Natural killer cell treated with Interleukin-12 subunit alpha and Interleukin-12 subunit beta and Interleukin-15 and Interleukin-18, amount 100 ng/mL, for 72 hours (primary cell): ENCODE data around the gene PRDM16. TPM values are rescaled to one million over a fixed set of nuclear protein-coding genes. Genes with fewer than 3 reads are reported as not detected.

ENCODE experiments used
- ATAC-seq, 2 donors: fragments of 150-1000 bp; cut with Tn5 transposase in 1 of 2; sonication (Bioruptor Pico), chemical (Tn5 transposase) in 1 of 2; 2 replicates each; pipeline ENCODE4 v1.10.0; 2021
- DNase-seq: peaks from one replicate; pipeline ENCODE4 v3.0.0; 2022; ENCODE audit warnings: low spot score
- H3K27ac Mint-ChIP-seq, 2 donors: 1 replicate in 1 of 2; 2 replicates in 1 of 2; pipeline ENCODE4 v1.8.0; 2022; ENCODE audit warnings: mixed read lengths in 2 of 2, mild to moderate bottlenecking in 1 of 2, moderate library complexity in 1 of 2
- H3K27me3 Mint-ChIP-seq, 2 donors: 1 replicate in 1 of 2; 2 replicates in 1 of 2; pipeline ENCODE4 v1.8.0; 2022; ENCODE audit warnings: mixed read lengths in 2 of 2
- H3K36me3 Mint-ChIP-seq: one replicate; pipeline ENCODE4 v1.8.0; 2022; ENCODE audit warnings: mixed read lengths
- H3K4me1 Mint-ChIP-seq, 2 donors: 1 replicate in 1 of 2; 2 replicates in 1 of 2; pipeline ENCODE4 v1.8.0; 2022; ENCODE audit warnings: low read depth in 2 of 2, mixed read lengths in 2 of 2, mild to moderate bottlenecking in 1 of 2
- H3K4me3 Mint-ChIP-seq: one replicate; pipeline ENCODE4 v1.8.0; 2022; ENCODE audit warnings: mixed read lengths
- H3K9me3 Mint-ChIP-seq: 2 replicates; pipeline ENCODE4 v1.8.0; 2022; ENCODE audit warnings: mixed read lengths
- total RNA-seq, 2 donors: library from RNA; stranded (reverse); gene quantifications; one replicate each; pipeline ENCODE4 v1.2.3, GENCODE V29; 2022

The PRDM16 gene
- total RNA-seq, 2 donors from 2014 or later = not detected

GRCh38 chr1:3324704-3325535, 255.9 kb downstream of the PRDM16 start:
- H3K27ac Mint-ChIP-seq = no peak overlapping the region
- H3K36me3 Mint-ChIP-seq = no peaks in the 10 kb centered on the region
- no peaks in the 10 kb centered on the region for H3K9me3 Mint-ChIP-seq
- H3K4me3 Mint-ChIP-seq = no peak overlapping the region
- ATAC-seq = no peak
- peaks cover 0 to 6% of the 10 kb centered on the region in 2 donors for H3K27me3 Mint-ChIP-seq
- DNase-seq = no peak
- peaks cover 0 to 3% of the 10 kb centered on the region in 2 donors for H3K4me1 Mint-ChIP-seq

DNA sequence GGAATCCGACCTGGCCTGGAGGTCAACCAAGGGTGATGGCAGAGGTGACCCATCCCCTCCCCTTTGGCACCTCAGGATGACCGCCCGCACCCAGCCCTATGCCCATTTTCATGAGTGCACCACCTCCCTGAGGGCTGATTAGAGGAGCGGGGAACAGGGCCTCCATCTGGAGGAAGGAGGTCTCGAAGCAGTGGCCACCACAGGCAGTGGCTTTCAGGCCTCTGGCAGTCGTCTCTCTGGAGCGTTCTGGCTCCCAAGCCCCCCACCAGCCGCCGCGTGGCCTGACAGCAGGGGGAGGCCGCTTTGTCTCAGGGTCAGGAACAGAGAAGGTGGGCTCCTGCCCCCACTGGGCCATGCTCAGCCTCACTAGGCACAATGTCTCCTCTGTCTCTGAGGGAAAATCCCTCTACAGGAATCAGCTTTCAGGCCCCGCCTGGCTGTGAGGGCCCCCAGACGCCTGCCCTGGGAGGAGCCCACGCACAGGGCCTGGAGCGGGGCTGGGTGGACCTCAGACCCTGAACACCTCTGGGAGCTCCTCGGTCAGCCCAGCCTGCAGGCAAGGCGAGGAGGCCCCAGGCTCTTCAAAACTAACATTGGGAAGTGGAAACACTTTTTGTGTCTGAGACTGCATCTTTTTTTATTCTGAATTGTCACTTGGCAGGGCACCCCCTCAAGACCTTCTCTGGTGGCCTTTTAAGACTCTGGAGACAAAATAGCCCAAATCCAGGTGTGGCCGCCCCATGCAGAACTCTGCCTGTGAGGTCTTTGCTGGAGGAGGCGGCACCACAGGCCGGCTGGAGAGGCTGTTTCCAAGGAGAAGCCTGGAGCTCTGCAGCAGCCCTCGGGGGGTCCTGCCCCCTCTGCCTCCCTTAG, 257.7 kb downstream of the PRDM16 start:
- no peaks in the 10 kb centered on the region for H3K36me3 Mint-ChIP-seq
- H3K4me3 Mint-ChIP-seq = no peak overlapping the region
- H3K4me1 Mint-ChIP-seq = no peaks in the 10 kb centered on the region
- H3K27ac Mint-ChIP-seq = no peak overlapping the region
- no peak for ATAC-seq
- no peaks in the 10 kb centered on the region for H3K9me3 Mint-ChIP-seq
- peaks cover 0 to 6% of the 10 kb centered on the region in 2 donors for H3K27me3 Mint-ChIP-seq
- no peak for DNase-seq

- no peak overlapping the region for H3K27ac Mint-ChIP-seq
- H3K4me1 Mint-ChIP-seq = no peaks in the 10 kb centered on the region
- ATAC-seq (no peak), DNase-seq (no peak)
- H3K9me3 Mint-ChIP-seq = no peaks in the 10 kb centered on the region
- H3K4me3 Mint-ChIP-seq = no peak overlapping the region
- H3K36me3 Mint-ChIP-seq = no peaks in the 10 kb centered on the region
- H3K27me3 Mint-ChIP-seq = peaks cover 0 to 6% of the 10 kb centered on the region in 2 donors
Observed at GRCh38 chr1:3327389-3327702, 258.3 kb downstream of the PRDM16 start.

- Mint-ChIP-seq H3K4me3 (no peak overlapping the region), H3K9me3 (no peaks in the 10 kb centered on the region), H3K36me3 (no peaks in the 10 kb centered on the region), H3K4me1 (no peaks in the 10 kb centered on the region), H3K27me3 (peaks cover 3 to 6% of the 10 kb centered on the region in 2 donors), H3K27ac (no peak overlapping the region)
- no peak for DNase-seq
- ATAC-seq = no peak
Observed at GRCh38 chr1:3327936-3328590, 259.1 kb downstream of the PRDM16 start.

DNA sequence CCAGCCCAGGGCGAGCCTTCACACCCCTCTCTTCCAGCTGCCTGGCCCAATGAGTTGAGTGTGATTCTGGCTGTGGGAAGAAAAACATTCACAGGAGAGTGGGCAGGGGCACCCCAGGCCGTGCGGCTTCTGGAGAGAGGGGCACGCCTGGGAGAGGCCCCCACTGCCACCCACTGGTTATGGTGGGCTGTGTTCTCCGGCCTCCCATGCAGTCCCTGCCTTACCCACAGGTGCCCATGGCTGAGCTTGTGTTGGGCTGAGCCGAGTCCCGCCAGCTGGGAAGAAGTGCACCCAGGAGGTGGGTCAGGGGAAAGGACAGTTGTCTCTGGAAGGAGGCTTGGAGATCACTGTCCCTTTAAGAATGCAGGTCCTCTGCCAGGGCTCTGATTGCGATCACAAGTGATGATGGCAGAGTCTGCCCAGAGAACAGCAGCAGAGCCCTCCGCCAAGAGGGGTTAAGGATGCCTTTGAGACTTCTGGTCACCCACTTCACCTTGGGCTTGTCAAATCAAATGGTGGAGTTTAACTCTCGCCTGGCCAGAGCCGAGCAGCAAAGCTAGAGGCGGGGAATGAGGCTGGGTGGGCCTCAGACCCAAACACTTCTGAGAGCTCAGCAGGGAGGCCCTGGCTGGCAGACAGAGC, 260.8 kb downstream of the PRDM16 start:
- no peaks in the 10 kb centered on the region for H3K4me1 Mint-ChIP-seq
- H3K4me3 Mint-ChIP-seq = no peak overlapping the region
- ATAC-seq (no peak), DNase-seq (no peak)
- no peak overlapping the region for H3K27ac Mint-ChIP-seq
- no peaks in the 10 kb centered on the region for H3K36me3 Mint-ChIP-seq
- no peaks in the 10 kb centered on the region for H3K9me3 Mint-ChIP-seq
- peaks cover 0 to 6% of the 10 kb centered on the region in 2 donors for H3K27me3 Mint-ChIP-seq

- DNase-seq (no peak), ATAC-seq (no peak)
- H3K9me3 Mint-ChIP-seq = no peaks in the 10 kb centered on the region
- H3K36me3 Mint-ChIP-seq = no peaks in the 10 kb centered on the region
- H3K4me3 Mint-ChIP-seq = no peak overlapping the region
- H3K27ac Mint-ChIP-seq = no peak overlapping the region
- H3K27me3 Mint-ChIP-seq = peaks cover 0 to 6% of the 10 kb centered on the region in 2 donors
- H3K4me1 Mint-ChIP-seq = no peaks in the 10 kb centered on the region
Observed at GRCh38 chr1:3330771-3331245, 261.8 kb downstream of the PRDM16 start.

- Mint-ChIP-seq H3K4me3 (no peak overlapping the region), H3K27me3 (peaks cover 0 to 6% of the 10 kb centered on the region in 2 donors), H3K9me3 (no peaks in the 10 kb centered on the region), H3K36me3 (no peaks in the 10 kb centered on the region), H3K4me1 (no peaks in the 10 kb centered on the region), H3K27ac (no peak overlapping the region)
- ATAC-seq (no peak), DNase-seq (no peak)
Observed at GRCh38 chr1:3331564-3331963, 262.6 kb downstream of the PRDM16 start.

DNA sequence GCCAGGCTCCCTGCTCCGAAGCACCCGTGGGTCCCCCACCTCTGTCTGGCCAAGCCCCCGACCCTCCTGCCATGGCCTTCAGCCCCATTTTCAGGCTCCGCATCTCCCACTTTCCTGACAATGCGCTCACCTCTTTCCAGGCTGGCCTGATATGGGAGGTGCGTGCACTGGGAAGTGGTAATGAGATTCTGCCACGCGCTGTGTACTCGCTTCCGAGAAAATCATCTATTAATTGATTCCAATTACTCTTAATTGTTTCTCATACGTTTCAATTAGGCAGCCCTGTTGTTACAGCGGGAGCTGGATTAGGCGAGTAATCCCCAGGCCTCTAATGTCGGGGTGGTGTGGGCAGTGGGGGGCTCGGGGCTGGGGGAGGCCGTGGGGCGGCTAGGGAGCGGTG, 263.0 kb downstream of the PRDM16 start:
- H3K36me3 Mint-ChIP-seq = no peaks in the 10 kb centered on the region
- peaks cover 0 to 6% of the 10 kb centered on the region in 2 donors for H3K27me3 Mint-ChIP-seq
- no peak overlapping the region for H3K4me3 Mint-ChIP-seq
- H3K9me3 Mint-ChIP-seq = no peaks in the 10 kb centered on the region
- ATAC-seq = no peak
- H3K4me1 Mint-ChIP-seq = no peaks in the 10 kb centered on the region
- no peak for DNase-seq
- H3K27ac Mint-ChIP-seq = no peak overlapping the region

- H3K27ac Mint-ChIP-seq = no peak overlapping the region
- no peak for ATAC-seq
- H3K27me3 Mint-ChIP-seq = peaks cover 0 to 6% of the 10 kb centered on the region in 2 donors
- H3K9me3 Mint-ChIP-seq = no peaks in the 10 kb centered on the region
- no peaks in the 10 kb centered on the region for H3K36me3 Mint-ChIP-seq
- DNase-seq = no peak
- no peaks in the 10 kb centered on the region for H3K4me1 Mint-ChIP-seq
- no peak overlapping the region for H3K4me3 Mint-ChIP-seq
Observed at GRCh38 chr1:3332662-3333061, 263.7 kb downstream of the PRDM16 start.

DNA sequence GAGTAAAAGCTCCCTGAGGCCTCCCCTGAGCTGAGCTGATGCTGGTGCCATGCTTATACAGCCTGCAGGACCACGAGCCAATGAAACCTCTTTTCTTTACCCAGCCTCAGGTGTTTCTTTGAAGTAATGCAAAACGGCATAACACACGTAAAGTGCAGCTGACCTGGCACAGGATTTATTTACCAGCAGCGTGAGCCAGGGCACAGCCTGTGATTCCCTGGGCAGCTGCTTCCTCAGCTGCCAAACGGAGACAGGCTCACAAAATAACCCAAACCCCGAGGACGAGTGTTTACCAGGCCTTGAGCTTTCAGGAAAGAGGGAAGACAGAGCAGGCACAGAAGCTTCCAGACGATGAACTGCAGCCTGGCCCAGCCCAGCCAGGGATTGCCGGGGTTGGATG, 264.9 kb downstream of the PRDM16 start:
- H3K27me3 Mint-ChIP-seq = peaks cover 0 to 6% of the 10 kb centered on the region in 2 donors
- H3K36me3 Mint-ChIP-seq = no peaks in the 10 kb centered on the region
- H3K9me3 Mint-ChIP-seq = no peaks in the 10 kb centered on the region
- no peak overlapping the region for H3K4me3 Mint-ChIP-seq
- no peak for DNase-seq
- no peak for ATAC-seq
- no peaks in the 10 kb centered on the region for H3K4me1 Mint-ChIP-seq
- H3K27ac Mint-ChIP-seq = no peak overlapping the region

DNA sequence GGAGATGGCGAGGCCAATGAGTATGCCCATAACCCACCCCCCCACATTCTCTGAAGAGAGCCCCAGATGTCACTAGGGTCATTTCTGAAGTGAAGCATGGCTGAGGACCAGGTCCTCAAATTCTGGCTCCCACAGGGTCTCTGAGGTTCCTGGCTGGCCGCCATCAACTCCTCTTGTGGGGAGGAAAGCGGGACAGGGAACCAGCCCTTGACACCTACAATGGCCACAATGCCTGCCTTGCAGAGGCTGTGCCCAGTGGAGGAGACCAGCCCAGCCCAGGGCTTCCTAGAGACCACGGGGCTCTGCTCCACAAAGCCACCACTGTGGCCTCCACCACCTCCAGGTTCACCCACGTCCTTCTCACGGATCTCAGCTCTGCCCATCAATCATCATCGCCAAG, 265.4 kb downstream of the PRDM16 start:
- H3K36me3 Mint-ChIP-seq = no peaks in the 10 kb centered on the region
- no peaks in the 10 kb centered on the region for H3K4me1 Mint-ChIP-seq
- no peak overlapping the region for H3K27ac Mint-ChIP-seq
- no peak for DNase-seq
- H3K27me3 Mint-ChIP-seq = peaks cover 0 to 6% of the 10 kb centered on the region in 2 donors
- ATAC-seq = no peak
- no peaks in the 10 kb centered on the region for H3K9me3 Mint-ChIP-seq
- no peak overlapping the region for H3K4me3 Mint-ChIP-seq

DNA sequence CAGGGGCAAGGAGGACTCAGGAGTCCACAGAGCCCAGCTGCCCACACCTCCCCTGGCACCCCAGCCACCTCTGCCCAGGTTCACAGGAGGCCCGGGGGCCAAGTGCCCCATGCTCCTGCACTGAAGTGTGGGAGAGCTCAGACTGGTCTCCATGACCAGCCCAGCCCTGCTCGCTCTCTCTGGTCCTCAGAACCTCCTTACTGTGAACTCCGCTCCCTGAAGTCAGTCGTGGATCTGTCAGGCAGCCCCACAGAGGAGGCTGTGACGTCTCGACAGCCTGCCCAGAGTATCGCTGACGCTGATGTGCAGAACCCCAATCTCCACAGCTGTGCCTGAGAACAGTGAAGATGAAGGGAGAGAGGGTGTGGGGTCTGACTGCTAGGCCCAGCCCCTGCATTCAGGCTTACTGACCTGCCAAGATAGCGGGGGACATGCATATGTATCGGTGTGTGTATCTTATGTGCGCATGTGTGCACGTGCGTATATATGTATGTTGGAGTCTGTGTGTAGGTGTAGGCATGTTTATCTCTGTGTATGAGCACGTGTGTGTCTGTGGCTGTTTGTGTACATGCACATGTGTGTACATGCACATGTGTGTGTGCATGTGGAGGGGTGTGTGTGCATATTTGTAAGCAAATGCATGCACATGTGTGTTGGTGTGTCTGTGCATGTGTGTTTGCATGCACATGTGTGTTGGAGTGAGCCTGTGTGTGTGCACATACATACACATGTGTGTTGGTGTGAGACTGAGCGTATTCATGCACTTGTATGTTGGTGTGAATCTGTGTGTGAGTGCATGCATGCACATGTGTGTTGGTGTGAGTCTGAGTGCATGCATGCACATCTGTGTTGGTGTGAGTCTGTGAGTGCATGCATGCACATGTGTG, 267.0 kb downstream of the PRDM16 start:
- Mint-ChIP-seq H3K4me3 (no peak overlapping the region), H3K9me3 (no peaks in the 10 kb centered on the region), H3K36me3 (no peaks in the 10 kb centered on the region), H3K4me1 (no peaks in the 10 kb centered on the region), H3K27me3 (peaks cover 0 to 6% of the 10 kb centered on the region in 2 donors), H3K27ac (no peak overlapping the region)
- ATAC-seq (no peak), DNase-seq (no peak)
